ENCODE results near the gene TREH. TPM values are rescaled to one million over a fixed set of nuclear protein-coding genes. Genes with fewer than 3 reads are reported as not detected.

TREH gene
- total RNA-seq, 4 donors from 2014 or later, result not detected

DNA sequence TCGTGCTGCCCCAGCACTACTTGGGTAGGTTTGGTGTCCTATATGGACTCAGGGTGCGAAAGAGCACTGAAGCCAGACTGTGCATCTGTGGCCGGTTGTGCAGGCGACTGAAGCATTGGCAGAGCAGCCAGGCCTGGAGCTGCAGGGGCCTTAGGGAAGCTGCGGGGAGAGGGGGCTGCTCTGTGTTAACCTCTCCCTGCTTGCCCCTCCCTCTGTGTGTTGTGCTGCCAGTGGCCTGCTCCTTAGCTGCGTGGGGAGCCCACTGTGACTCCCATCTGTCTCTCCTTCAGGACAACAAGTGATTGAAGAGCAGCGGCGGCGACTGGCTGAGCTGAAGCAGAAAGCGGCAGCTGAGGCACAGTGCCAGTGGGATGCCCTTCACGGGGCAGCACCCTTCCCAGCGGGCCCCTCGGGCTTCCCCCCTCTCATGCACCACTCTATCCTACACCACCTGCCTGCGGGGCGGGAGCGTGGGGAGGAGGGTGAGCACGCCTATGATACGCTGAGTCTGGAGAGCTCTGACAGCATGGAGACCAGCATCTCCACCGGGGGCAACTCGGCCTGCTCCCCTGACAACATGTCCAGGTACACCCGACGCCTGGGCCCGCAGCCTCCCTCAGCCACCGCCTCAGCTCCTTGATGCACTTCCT is 34.3 kb downstream of the TREH start:
- TF ChIP-seq, protein P1, sequence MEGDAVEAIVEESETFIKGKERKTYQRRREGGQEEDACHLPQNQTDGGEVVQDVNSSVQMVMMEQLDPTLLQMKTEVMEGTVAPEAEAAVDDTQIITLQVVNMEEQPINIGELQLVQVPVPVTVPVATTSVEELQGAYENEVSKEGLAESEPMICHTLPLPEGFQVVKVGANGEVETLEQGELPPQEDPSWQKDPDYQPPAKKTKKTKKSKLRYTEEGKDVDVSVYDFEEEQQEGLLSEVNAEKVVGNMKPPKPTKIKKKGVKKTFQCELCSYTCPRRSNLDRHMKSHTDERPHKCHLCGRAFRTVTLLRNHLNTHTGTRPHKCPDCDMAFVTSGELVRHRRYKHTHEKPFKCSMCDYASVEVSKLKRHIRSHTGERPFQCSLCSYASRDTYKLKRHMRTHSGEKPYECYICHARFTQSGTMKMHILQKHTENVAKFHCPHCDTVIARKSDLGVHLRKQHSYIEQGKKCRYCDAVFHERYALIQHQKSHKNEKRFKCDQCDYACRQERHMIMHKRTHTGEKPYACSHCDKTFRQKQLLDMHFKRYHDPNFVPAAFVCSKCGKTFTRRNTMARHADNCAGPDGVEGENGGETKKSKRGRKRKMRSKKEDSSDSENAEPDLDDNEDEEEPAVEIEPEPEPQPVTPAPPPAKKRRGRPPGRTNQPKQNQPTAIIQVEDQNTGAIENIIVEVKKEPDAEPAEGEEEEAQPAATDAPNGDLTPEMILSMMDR (IDR thresholded peaks at IDR 0.05), result no peak
- TF ChIP-seq POLR2AphosphoS5 (IDR thresholded peaks at IDR 0.05), result no peak
- H3K4me3 ChIP-seq, result no peak overlapping the region
- WGBS, result 90% methylated on average over 23 of the region's 24 CpGs
- intact Hi-C loops (cut with DNase I), result no loop called here
- H3K9me3 ChIP-seq, result no peaks in the 10 kb centered on the region
- peaks cover 13 to 21% (median 17%) of the 10 kb centered on the region in 4 donors for H3K4me1 ChIP-seq
- H3K27ac ChIP-seq (replicated peaks in 1 of 4), result no peak overlapping the region
- DNase-seq (ENCODE audit: extremely low spot score), result no peak
- H3K27me3 ChIP-seq, result no peaks in the 10 kb centered on the region
- H3K36me3 ChIP-seq, result peaks cover 42 to 99% (median 97%) of the 10 kb centered on the region in 4 donors

DNA sequence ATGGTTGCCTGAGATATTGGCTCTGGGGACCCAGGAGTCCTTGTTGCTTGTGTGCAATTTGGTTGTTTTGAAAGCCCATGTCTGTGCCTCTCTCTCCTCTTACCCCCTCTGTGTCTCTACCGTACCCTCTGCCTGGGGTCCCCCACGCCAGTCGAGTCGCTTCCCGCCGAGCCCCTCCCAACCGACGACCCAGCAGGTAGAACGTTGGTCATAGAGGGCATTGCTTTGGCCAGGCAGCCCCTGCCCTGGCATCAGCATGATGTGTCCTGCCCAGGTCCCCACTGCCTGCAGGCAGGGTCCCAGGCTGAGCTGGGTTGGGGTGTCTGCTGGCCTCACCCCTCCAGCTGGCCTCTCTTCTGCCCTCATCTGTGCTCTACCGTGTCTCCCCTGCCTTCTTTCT is 35.0 kb downstream of the TREH start:
- Histone ChIP-seq H3K4me1 (peaks cover 15 to 28% (median 23%) of the 10 kb centered on the region in 4 donors), H3K4me3 (no peak overlapping the region), H3K9me3 (no peaks in the 10 kb centered on the region), H3K27ac (replicated peaks in 1 of 4) (no peak overlapping the region), H3K36me3 (peaks cover 39 to 99% (median 97%) of the 10 kb centered on the region in 4 donors), H3K27me3 (no peaks in the 10 kb centered on the region)
- TF ChIP-seq, protein P1 (IDR thresholded peaks at IDR 0.05), result no peak
- no peak for TF ChIP-seq EP300 (IDR thresholded peaks at IDR 0.05)
- TF ChIP-seq POLR2A (IDR thresholded peaks at IDR 0.05; ENCODE audit: low read depth), result no peak
- TF ChIP-seq POLR2AphosphoS5 (IDR thresholded peaks at IDR 0.05), result no peak
- intact Hi-C loops (cut with DNase I), result no loop called here
- WGBS, result 93% methylated on average over 9 of the region's 10 CpGs
- no peak for DNase-seq (ENCODE audit: extremely low spot score)

DNA sequence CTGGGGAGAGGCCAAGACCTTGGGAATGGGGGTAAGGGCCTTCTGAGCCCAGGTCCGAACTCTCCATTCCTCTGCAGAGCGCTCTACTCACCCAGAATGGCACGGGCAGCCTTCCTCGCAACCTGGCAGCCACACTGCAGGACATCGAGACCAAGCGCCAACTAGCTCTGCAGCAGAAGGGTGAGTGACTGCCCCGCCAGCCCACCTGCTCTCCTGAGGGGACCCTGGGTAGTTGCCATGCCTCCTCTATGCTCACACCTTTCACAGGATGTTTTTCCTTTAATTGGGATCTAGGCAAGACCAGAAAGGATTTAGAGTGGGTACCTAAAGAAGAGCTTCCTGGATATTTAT is 35.5 kb downstream of the TREH start:
- DNase-seq (ENCODE audit: extremely low spot score), result no peak
- H3K4me1 ChIP-seq, result peaks cover 15 to 30% (median 23%) of the 10 kb centered on the region in 4 donors
- no peaks in the 10 kb centered on the region for H3K9me3 ChIP-seq
- no peak overlapping the region for H3K27ac ChIP-seq (replicated peaks in 1 of 4)
- no peaks in the 10 kb centered on the region for H3K27me3 ChIP-seq
- intact Hi-C loops (cut with DNase I), result no loop called here
- TF ChIP-seq, protein P1 (IDR thresholded peaks at IDR 0.05), result no peak
- TF ChIP-seq POLR2AphosphoS5 (IDR thresholded peaks at IDR 0.05) (no peak), POLR2A (IDR thresholded peaks at IDR 0.05; ENCODE audit: low read depth) (no peak), EP300 (IDR thresholded peaks at IDR 0.05) (no peak)
- WGBS, result 92% methylated on average over 6 of the region's 7 CpGs
- H3K36me3 ChIP-seq, result peaks cover 39 to 99% (median 97%) of the 10 kb centered on the region in 4 donors
- no peak overlapping the region for H3K4me3 ChIP-seq

DNA sequence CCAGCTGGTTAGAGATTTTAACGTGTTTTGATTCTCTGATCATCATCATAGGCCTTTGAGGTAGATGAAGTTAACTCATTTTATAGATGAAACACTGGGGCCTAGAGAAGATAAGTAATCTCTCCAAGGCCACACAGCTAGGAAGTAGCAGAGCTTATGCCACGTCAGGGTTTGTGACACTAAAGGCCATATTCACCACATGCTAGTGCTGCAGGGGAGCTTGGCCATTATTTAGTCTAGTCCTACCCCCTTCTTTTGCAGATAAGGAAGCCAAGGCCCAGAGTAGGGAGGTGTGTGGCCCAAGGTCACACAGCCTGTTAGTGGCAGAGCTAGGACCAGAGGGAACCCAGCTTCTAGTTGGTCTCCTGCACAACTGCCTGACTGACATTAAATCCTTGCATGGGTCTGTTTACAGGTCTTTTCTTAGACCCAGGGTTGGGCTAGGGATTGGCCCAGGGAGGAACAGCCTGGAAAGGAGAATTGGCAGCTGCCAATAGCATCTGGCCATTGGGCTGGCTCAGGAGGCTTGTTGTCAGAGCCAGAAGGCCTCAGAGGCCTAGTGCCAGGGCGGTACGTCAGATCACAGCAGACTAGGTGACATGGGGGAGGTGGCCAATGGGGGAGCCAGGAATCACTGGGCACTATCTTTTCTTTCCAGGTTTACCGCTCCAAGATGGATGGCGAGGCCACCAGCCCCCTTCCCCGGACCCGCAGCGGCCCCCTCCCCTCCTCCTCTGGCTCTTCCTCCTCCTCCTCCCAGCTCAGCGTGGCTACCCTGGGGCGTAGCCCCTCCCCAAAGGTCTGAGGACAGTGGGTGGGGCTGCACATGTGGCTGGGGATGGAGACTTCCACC is 36.1 kb downstream of the TREH start:
- H3K4me1 ChIP-seq, result peaks cover 15 to 30% (median 23%) of the 10 kb centered on the region in 4 donors
- no peak overlapping the region for H3K27ac ChIP-seq (replicated peaks in 1 of 4)
- TF ChIP-seq EP300 (IDR thresholded peaks at IDR 0.05) (no peak), POLR2A (IDR thresholded peaks at IDR 0.05; ENCODE audit: low read depth) (no peak), POLR2AphosphoS5 (IDR thresholded peaks at IDR 0.05) (no peak)
- TF ChIP-seq, protein P1 (IDR thresholded peaks at IDR 0.05), result no peak
- DNase-seq (ENCODE audit: extremely low spot score), result no peak
- H3K27me3 ChIP-seq, result no peaks in the 10 kb centered on the region
- intact Hi-C loops (cut with DNase I), result no loop called here
- no peak overlapping the region for H3K4me3 ChIP-seq
- no peaks in the 10 kb centered on the region for H3K9me3 ChIP-seq
- H3K36me3 ChIP-seq, result peaks cover 39 to 99% (median 97%) of the 10 kb centered on the region in 4 donors
- WGBS, result 80% methylated on average over 11 of the region's 11 CpGs

Data from esophagus muscularis mucosa (tissue), 4 donors.